22Rv1 (cell line): Measurements from ENCODE around the gene PCDH20.
"Not testable (repeated sequence)": the region's sequence is repeated elsewhere in the genome, so short reads cannot be mapped to it uniquely, and the experiment has no call there.

ENCODE experiments used
- H3K27ac ChIP-seq: fragments of 450-650 bp; 2 replicates; pipeline ENCODE4 v1.5.1; 2017
- CTCF ChIP-seq: fragments of 450-650 bp; IDR thresholded peaks from 2 replicates; pipeline ENCODE4 v1.5.1; 2017; ENCODE audit warnings: mild to moderate bottlenecking
- ZFX ChIP-seq: fragments of 450-650 bp; IDR thresholded peaks from 2 replicates; pipeline ENCODE4 v1.6.1; 2017; ENCODE audit warnings: antibody characterized with exemption, borderline replicate concordance

Gene PCDH20

DNA sequence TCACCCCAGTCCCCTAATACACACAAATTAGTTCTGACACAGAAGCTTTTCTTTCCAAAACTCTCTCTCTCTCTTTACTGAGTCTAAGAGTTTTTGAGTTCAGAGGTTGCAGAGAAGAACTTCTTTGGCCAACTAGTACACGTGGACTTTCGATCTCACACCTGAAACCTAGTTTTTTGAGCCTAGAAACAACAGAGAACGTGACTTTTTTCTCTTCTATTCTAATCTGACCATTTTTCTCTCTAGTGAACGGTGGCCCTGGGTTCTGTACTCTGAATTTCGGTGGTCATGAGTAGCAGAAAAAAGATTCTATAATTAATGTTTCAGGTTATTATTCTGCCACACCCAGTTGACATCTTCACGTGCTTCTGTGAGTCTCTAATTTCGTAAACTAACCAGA is 24.2 kb downstream of the PCDH20 start:
- no peak overlapping the region for H3K27ac ChIP-seq
- no peak for TF ChIP-seq CTCF
- TF ChIP-seq ZFX: no peak

DNA sequence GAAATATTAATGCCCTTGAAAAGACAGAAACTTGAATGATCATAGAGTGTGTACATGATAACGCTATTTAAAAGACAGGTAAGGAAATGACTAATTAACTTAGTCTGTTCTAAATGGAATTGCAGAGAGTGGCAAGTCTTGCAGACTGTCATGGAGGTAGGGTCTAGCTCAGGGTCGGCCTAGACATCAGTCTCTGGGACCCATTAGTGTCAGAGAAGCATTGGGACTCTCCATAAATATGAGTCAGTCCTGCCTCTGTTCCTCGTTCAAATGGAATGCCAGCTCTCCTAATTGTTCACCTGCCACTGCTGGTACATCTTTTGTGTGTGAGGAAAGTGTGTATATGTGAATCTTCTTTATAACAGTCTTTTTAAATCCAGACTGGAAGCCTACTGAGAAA is 28.0 kb downstream of the PCDH20 start:
- no peak overlapping the region for H3K27ac ChIP-seq
- TF ChIP-seq ZFX (no peak), CTCF (no peak)

- TF ChIP-seq CTCF (no peak), ZFX (no peak)
- H3K27ac ChIP-seq: no peak overlapping the region
Observed at GRCh38 chr13:61383111-61383510, 32.5 kb downstream of the PCDH20 start.

DNA sequence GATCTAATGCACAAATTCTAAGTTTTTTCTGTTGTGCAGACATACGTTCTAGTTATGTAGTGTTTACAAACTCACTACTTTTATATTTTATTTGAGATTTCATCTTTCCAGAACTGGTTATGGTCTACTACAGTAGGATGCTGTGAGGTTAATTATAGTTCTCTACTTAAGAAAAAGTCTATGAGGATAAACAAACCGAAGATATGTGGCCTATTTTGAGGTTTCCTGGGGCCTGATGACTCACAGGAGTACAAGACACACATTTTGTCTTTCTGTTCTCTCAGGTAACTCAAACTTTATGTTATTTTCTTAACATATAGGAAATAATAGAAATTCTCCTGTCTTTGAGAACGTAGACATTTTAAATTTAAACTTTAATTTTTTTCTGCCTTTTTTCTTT is 45.1 kb downstream of the PCDH20 start:
- TF ChIP-seq CTCF (no peak), ZFX (no peak)
- no peak overlapping the region for H3K27ac ChIP-seq

- H3K27ac ChIP-seq: not testable (repeated sequence)
Observed at GRCh38 chr13:61364690-61365089, 51.0 kb downstream of the PCDH20 start.

- TF ChIP-seq ZFX (no peak), CTCF (no peak)
- H3K27ac ChIP-seq: no peak overlapping the region
Observed at GRCh38 chr13:61362522-61362921, 53.1 kb downstream of the PCDH20 start.
